Thyroid gland (tissue), 4 donors: ENCODE results near the gene HOXD8. TPM values are rescaled to one million over a fixed set of nuclear protein-coding genes. Genes with fewer than 3 reads are reported as not detected.

Experiments used
- DNase-seq, 2 donors: peaks; one replicate each; pipeline ENCODE4 v3.0.0-alpha.2; 2019
- H3K27ac ChIP-seq, 3 donors: fragments of 200-600 bp; sonication (generic); 1 replicate in 2 of 3; 2 replicates in 1 of 3; pipeline ENCODE4 v1.5.1; 2016 to 2019; ENCODE audit warnings: mild to moderate bottlenecking in 1 of 3, moderate library complexity in 1 of 3
- H3K27me3 ChIP-seq: fragments of 200-600 bp; sonication (generic); one replicate; pipeline ENCODE4 v1.5.1; 2019
- H3K36me3 ChIP-seq, 2 donors: fragments of 200-600 bp; sonication (generic); one replicate each; pipeline ENCODE4 v1.5.1; 2016 to 2019
- H3K4me1 ChIP-seq, 2 donors: fragments of 200-600 bp; sonication (generic); one replicate each; pipeline ENCODE4 v1.5.1; 2017 to 2019
- H3K4me3 ChIP-seq, 3 donors: fragments of 200-600 bp; sonication (generic); replicated peaks in 1 of 3; 1 replicate in 2 of 3; 2 replicates in 1 of 3; pipeline ENCODE4 v1.5.1; 2016; ENCODE audit warnings: mild to moderate bottlenecking in 1 of 3
- H3K9me3 ChIP-seq: fragments of 200-600 bp; sonication (generic); one replicate; pipeline ENCODE4 v1.5.1; 2017
- POLR2A ChIP-seq, 2 donors: fragments of 450-650 bp; IDR thresholded peaks; one replicate each; pipeline ENCODE4 v1.6.1; 2017; ENCODE audit warnings: antibody characterized with exemption in 2 of 2, mild to moderate bottlenecking in 2 of 2, moderate library complexity in 1 of 2
- WGBS, 2 donors: methylation state at CpG; one replicate each; pipeline ENCODE4 v1.1.5; 2017; 5-methylcytosine and 5-hydroxymethylcytosine counted together
- intact Hi-C: fragments of 100-400 bp; cut with DNase I; formaldehyde crosslinking; loops from one replicate; pipeline ENCODE4 v1.15.1; 2023
- total RNA-seq, 4 donors: library from RNA; depleted of rRNA; stranded (reverse); fragments of >200 nt; gene quantifications; one replicate each; pipeline ENCODE4 v1.2.3, GENCODE V29; 2016
- TF ChIP-seq, protein P1 (sequence below), 6 experiments: fragments of 200-600 bp in 3 of 6; fragments of 450-650 bp in 3 of 6; sonication (generic) in 3 of 6; IDR thresholded peaks; one replicate each; pipeline ENCODE4 v1.5.1; 2016 to 2019; ENCODE audit warnings: antibody characterized with exemption in 6 of 6, mild to moderate bottlenecking in 2 of 6, inconsistent platforms in 1 of 6, moderate library complexity in 1 of 6

The HOXD8 gene
- total RNA-seq, 4 donors from 2014 or later: 4.1 to 24.9 (median 9.9) TPM

DNA sequence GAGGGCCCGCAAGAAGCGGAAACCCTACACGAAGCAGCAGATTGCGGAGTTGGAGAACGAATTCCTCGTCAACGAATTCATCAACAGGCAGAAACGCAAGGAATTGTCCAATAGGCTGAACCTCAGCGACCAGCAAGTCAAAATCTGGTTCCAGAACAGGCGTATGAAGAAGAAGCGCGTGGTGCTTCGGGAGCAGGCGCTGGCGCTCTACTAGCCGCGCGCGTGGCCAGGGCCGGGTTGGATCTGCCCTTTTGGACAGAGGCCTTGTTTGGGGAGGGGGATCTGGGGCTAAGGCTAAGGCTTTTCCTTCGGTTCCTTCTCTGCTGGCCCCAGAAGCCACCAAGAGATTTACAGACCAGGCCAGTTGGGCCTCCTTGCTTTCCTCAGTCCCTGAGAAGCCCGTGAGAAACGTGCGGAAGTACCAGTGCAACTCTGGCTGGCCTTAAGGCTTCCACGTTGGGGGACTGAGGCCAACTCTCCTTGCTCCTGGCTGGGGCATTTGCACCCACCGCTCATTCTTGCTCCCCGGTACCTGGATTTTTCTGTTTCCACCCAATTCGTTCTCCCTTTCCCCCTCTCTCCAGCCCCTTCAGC, 28.9 kb upstream of the HOXD8 start:
- TF ChIP-seq, protein P1, sequence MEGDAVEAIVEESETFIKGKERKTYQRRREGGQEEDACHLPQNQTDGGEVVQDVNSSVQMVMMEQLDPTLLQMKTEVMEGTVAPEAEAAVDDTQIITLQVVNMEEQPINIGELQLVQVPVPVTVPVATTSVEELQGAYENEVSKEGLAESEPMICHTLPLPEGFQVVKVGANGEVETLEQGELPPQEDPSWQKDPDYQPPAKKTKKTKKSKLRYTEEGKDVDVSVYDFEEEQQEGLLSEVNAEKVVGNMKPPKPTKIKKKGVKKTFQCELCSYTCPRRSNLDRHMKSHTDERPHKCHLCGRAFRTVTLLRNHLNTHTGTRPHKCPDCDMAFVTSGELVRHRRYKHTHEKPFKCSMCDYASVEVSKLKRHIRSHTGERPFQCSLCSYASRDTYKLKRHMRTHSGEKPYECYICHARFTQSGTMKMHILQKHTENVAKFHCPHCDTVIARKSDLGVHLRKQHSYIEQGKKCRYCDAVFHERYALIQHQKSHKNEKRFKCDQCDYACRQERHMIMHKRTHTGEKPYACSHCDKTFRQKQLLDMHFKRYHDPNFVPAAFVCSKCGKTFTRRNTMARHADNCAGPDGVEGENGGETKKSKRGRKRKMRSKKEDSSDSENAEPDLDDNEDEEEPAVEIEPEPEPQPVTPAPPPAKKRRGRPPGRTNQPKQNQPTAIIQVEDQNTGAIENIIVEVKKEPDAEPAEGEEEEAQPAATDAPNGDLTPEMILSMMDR (IDR thresholded peaks at IDR 0.05): no peak
- DNase-seq: no peak
- Histone ChIP-seq H3K27ac (no peak overlapping the region), H3K9me3 (no peaks in the 10 kb centered on the region), H3K4me1 (peaks cover 18 to 30% of the 10 kb centered on the region in 2 donors), H3K27me3 (peaks cover 94% of the 10 kb centered on the region), H3K36me3 (no peaks in the 10 kb centered on the region), H3K4me3 (no peak overlapping the region)
- intact Hi-C loops: no loop called here
- 14 to 15% methylated on average over 17 to 28 of the region's 28 CpGs for WGBS, 2 donors

DNA sequence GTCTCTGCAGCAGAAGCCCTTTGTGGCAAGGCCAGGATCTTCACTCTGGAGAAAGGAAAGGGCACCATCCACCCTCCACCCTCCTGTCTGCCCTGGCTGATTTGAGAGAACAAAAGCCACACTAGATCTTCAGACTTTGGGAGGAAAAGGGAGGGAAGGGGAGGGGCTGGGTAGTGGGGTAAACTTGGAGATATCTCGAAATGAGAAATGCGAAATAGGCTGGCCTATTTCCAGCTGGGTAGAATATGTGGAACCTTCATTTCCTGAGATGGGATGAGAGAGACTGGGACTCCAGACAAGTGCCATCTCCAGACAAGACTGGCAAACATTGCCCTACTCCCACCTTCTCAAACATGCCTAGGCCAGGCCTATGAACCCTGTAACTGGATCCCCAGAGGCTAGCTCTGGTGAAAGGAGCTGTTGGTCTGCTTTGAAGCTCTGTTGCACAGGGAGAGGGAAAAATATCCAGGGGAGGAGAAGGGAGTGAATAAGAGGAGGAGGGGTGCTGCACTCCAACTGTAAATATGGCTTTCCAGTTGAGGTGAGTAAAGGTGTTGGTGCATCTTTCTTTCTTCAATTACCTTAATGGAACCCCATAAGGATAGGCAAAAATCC, 28.2 kb upstream of the HOXD8 start:
- Histone ChIP-seq H3K27ac (no peak overlapping the region), H3K27me3 (peaks cover 89% of the 10 kb centered on the region)
- TF ChIP-seq, protein P1 (IDR thresholded peaks at IDR 0.05): no peak
- no peak for TF ChIP-seq POLR2A (IDR thresholded peaks at IDR 0.05)

DNA sequence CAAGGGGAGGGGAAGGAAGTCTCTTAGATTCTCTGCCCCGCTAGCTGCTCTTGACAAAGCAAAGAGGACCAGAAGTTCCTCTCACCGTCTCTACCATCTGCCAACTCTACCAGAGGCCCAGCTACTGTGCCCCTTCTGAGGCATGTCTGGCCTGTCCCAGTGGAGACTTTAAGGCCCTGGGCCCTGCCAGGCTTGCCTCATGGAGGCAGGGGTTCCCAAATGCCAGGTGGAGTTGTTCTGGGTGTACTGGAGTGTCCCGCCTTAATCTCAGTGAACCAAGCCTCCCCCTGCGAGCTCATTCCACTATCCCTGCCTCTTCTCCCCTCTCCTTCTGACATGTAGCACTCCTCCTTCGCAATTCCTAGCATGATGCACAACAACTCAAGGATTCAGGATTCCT, 27.7 kb upstream of the HOXD8 start:
- peaks cover 16 to 29% of the 10 kb centered on the region in 2 donors for H3K4me1 ChIP-seq
- H3K36me3 ChIP-seq: no peaks in the 10 kb centered on the region
- H3K9me3 ChIP-seq: no peaks in the 10 kb centered on the region
- no peak overlapping the region for H3K4me3 ChIP-seq
- intact Hi-C loops: no loop called here
- TF ChIP-seq POLR2A (IDR thresholded peaks at IDR 0.05): no peak
- TF ChIP-seq, protein P1 (IDR thresholded peaks at IDR 0.05): no peak
- no peak overlapping the region for H3K27ac ChIP-seq
- DNase-seq: no peak
- peaks cover 84% of the 10 kb centered on the region for H3K27me3 ChIP-seq
- 32 to 39% methylated on average over 5 of the region's 5 CpGs for WGBS, 2 donors

More for the DNA sequence above, 28.2 kb upstream of the HOXD8 start:
- no peaks in the 10 kb centered on the region for H3K36me3 ChIP-seq
- DNase-seq: no peak
- no peaks in the 10 kb centered on the region for H3K9me3 ChIP-seq
- WGBS, 2 donors: 9 to 13% methylated on average over 2 of the region's 2 CpGs
- no peak overlapping the region for H3K4me3 ChIP-seq
- H3K4me1 ChIP-seq: peaks cover 18 to 29% of the 10 kb centered on the region in 2 donors
- intact Hi-C loops: no loop called here

DNA sequence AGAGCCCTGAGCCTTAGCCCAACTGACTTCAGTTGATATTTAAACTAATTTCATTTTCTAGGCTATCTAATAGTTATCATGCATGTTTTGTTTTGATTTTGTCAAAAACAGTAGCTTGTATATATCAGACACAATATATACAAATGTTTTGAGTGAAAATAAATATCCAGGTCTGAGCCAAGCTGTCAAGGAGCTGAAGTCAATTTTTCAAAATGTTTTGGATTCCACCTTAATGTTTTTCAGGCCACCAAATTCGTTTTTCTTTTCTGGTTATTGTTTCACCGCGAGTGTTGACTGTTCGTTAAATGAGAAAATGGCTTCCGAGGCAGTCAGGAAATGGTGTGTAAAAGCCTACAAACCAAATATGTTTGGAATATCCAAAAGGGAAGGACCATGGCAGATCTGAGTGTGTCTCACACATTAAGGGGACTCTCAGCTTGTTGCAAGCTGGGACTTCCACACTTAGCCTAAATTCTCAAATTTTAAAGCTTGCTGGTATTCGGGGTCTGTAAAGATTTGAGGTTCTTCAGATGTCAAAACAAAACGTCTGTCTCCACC, 27.1 kb upstream of the HOXD8 start:
- Histone ChIP-seq H3K27me3 (peaks cover 79% of the 10 kb centered on the region), H3K4me3 (no peak overlapping the region), H3K4me1 (peaks cover 11 to 28% of the 10 kb centered on the region in 2 donors), H3K9me3 (no peaks in the 10 kb centered on the region), H3K36me3 (no peaks in the 10 kb centered on the region), H3K27ac (no peak overlapping the region)
- DNase-seq: no peak
- 22 to 23% methylated on average over 7 of the region's 7 CpGs for WGBS, 2 donors
- TF ChIP-seq POLR2A (IDR thresholded peaks at IDR 0.05): no peak
- TF ChIP-seq, protein P1 (IDR thresholded peaks at IDR 0.05): no peak
- intact Hi-C loops: no loop called here

DNA sequence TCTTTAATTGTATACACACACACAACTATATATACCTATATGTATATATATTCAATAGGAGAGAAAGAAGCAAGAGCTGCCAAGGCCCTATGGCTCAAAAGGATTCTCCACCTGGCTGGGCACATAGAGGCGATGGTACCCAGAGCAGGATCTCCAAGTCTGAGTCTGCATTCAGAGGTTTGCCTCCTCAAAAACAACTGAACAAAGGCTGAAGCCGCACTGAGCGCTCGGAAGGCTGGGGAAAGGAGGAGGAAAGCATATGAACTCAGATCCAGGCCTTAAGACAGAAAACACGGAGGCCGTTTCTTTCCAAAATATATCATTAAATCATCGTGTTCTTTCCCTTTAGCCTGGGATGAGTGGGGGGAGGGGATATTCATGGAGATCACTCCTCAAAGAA, 26.3 kb upstream of the HOXD8 start:
- H3K4me1 ChIP-seq: peaks cover 10 to 28% of the 10 kb centered on the region in 2 donors
- H3K4me3 ChIP-seq: no peak overlapping the region
- H3K27ac ChIP-seq: no peak overlapping the region
- no peak for DNase-seq
- 23 to 29% methylated on average over 7 of the region's 7 CpGs for WGBS, 2 donors
- H3K36me3 ChIP-seq: no peaks in the 10 kb centered on the region
- TF ChIP-seq, protein P1 (IDR thresholded peaks at IDR 0.05): no peak
- TF ChIP-seq POLR2A (IDR thresholded peaks at IDR 0.05): no peak
- no peaks in the 10 kb centered on the region for H3K9me3 ChIP-seq
- peaks cover 75% of the 10 kb centered on the region for H3K27me3 ChIP-seq
- intact Hi-C loops: no loop called here
